ENCODE data around the gene GMDS.

Gene GMDS

GRCh38 chr6:1590580-1590979 is 654.8 kb downstream of the GMDS start:
- no peak overlapping the region for H3K27ac Mint-ChIP-seq
- no peak overlapping the region for H3K4me3 Mint-ChIP-seq
- no peaks in the 10 kb centered on the region for H3K4me1 Mint-ChIP-seq (ENCODE audit: low read depth)
- no peaks in the 10 kb centered on the region for H3K36me3 Mint-ChIP-seq (ENCODE audit: low read depth)
- no peaks in the 10 kb centered on the region for H3K9me3 Mint-ChIP-seq
- H3K27me3 Mint-ChIP-seq = peaks cover 41% of the 10 kb centered on the region

GRCh38 chr6:1589208-1589607 is 656.2 kb downstream of the GMDS start:
- Mint-ChIP-seq H3K4me1 (ENCODE audit: low read depth) (no peaks in the 10 kb centered on the region), H3K36me3 (ENCODE audit: low read depth) (no peaks in the 10 kb centered on the region), H3K27me3 (peaks cover 37% of the 10 kb centered on the region), H3K9me3 (no peaks in the 10 kb centered on the region), H3K4me3 (no peak overlapping the region), H3K27ac (no peak overlapping the region)

GRCh38 chr6:1587977-1588376 is 657.4 kb downstream of the GMDS start:
- Mint-ChIP-seq H3K36me3 (ENCODE audit: low read depth) (no peaks in the 10 kb centered on the region), H3K27ac (no peak overlapping the region), H3K4me3 (no peak overlapping the region), H3K4me1 (ENCODE audit: low read depth) (no peaks in the 10 kb centered on the region), H3K9me3 (no peaks in the 10 kb centered on the region), H3K27me3 (peaks cover 31% of the 10 kb centered on the region)

GRCh38 chr6:1587546-1587945 is 657.9 kb downstream of the GMDS start:
- no peak overlapping the region for H3K4me3 Mint-ChIP-seq
- H3K4me1 Mint-ChIP-seq (ENCODE audit: low read depth) = no peaks in the 10 kb centered on the region
- peaks cover 27% of the 10 kb centered on the region for H3K27me3 Mint-ChIP-seq
- no peaks in the 10 kb centered on the region for H3K9me3 Mint-ChIP-seq
- H3K27ac Mint-ChIP-seq = no peak overlapping the region
- H3K36me3 Mint-ChIP-seq (ENCODE audit: low read depth) = no peaks in the 10 kb centered on the region

GRCh38 chr6:1586861-1587450 is 658.4 kb downstream of the GMDS start:
- Mint-ChIP-seq H3K36me3 (ENCODE audit: low read depth) (no peaks in the 10 kb centered on the region), H3K27ac (no peak overlapping the region), H3K27me3 (peaks cover 24% of the 10 kb centered on the region), H3K4me1 (ENCODE audit: low read depth) (no peaks in the 10 kb centered on the region), H3K4me3 (no peak overlapping the region), H3K9me3 (no peaks in the 10 kb centered on the region)

- peaks cover 24% of the 10 kb centered on the region for H3K27me3 Mint-ChIP-seq
- H3K36me3 Mint-ChIP-seq (ENCODE audit: low read depth) = no peaks in the 10 kb centered on the region
- H3K4me3 Mint-ChIP-seq = no peak overlapping the region
- no peaks in the 10 kb centered on the region for H3K4me1 Mint-ChIP-seq (ENCODE audit: low read depth)
- no peak overlapping the region for H3K27ac Mint-ChIP-seq
- H3K9me3 Mint-ChIP-seq = no peaks in the 10 kb centered on the region
These were observed 659.1 kb downstream of the GMDS start for GRCh38 chr6:1586256-1586655.

- peaks cover 23% of the 10 kb centered on the region for H3K27me3 Mint-ChIP-seq
These were observed 659.7 kb downstream of the GMDS start for GRCh38 chr6:1585669-1586049.

GRCh38 chr6:1584996-1585668 is 660.3 kb downstream of the GMDS start:
- Mint-ChIP-seq H3K27ac (no peak overlapping the region), H3K4me3 (no peak overlapping the region), H3K9me3 (no peaks in the 10 kb centered on the region), H3K27me3 (peaks cover 18% of the 10 kb centered on the region), H3K36me3 (ENCODE audit: low read depth) (no peaks in the 10 kb centered on the region), H3K4me1 (ENCODE audit: low read depth) (no peaks in the 10 kb centered on the region)

More at GRCh38 chr6:1585669-1586049, 659.7 kb downstream of the GMDS start:
- H3K4me3 Mint-ChIP-seq = no peak overlapping the region
- no peaks in the 10 kb centered on the region for H3K4me1 Mint-ChIP-seq (ENCODE audit: low read depth)
- H3K9me3 Mint-ChIP-seq = no peaks in the 10 kb centered on the region
- no peak overlapping the region for H3K27ac Mint-ChIP-seq
- H3K36me3 Mint-ChIP-seq (ENCODE audit: low read depth) = no peaks in the 10 kb centered on the region

GRCh38 chr6:1584146-1584545 is 661.3 kb downstream of the GMDS start:
- no peaks in the 10 kb centered on the region for H3K36me3 Mint-ChIP-seq (ENCODE audit: low read depth)
- H3K4me1 Mint-ChIP-seq (ENCODE audit: low read depth) = no peaks in the 10 kb centered on the region
- H3K9me3 Mint-ChIP-seq = no peaks in the 10 kb centered on the region
- no peak overlapping the region for H3K4me3 Mint-ChIP-seq
- peaks cover 8% of the 10 kb centered on the region for H3K27me3 Mint-ChIP-seq
- no peak overlapping the region for H3K27ac Mint-ChIP-seq

- no peak overlapping the region for H3K4me3 Mint-ChIP-seq
- H3K27me3 Mint-ChIP-seq = peaks cover 3% of the 10 kb centered on the region
- H3K27ac Mint-ChIP-seq = no peak overlapping the region
- no peaks in the 10 kb centered on the region for H3K4me1 Mint-ChIP-seq (ENCODE audit: low read depth)
- H3K36me3 Mint-ChIP-seq (ENCODE audit: low read depth) = no peaks in the 10 kb centered on the region
- H3K9me3 Mint-ChIP-seq = no peaks in the 10 kb centered on the region
These were observed 664.0 kb downstream of the GMDS start for GRCh38 chr6:1581120-1581991.

GRCh38 chr6:1580585-1580984 is 664.8 kb downstream of the GMDS start:
- H3K4me3 Mint-ChIP-seq = no peak overlapping the region

GRCh38 chr6:1580109-1580508 is 665.3 kb downstream of the GMDS start:
- no peaks in the 10 kb centered on the region for H3K36me3 Mint-ChIP-seq (ENCODE audit: low read depth)
- no peak overlapping the region for H3K27ac Mint-ChIP-seq
- H3K27me3 Mint-ChIP-seq = peaks cover 3% of the 10 kb centered on the region
- H3K4me3 Mint-ChIP-seq = no peak overlapping the region
- H3K9me3 Mint-ChIP-seq = no peaks in the 10 kb centered on the region
- no peaks in the 10 kb centered on the region for H3K4me1 Mint-ChIP-seq (ENCODE audit: low read depth)

More at GRCh38 chr6:1580585-1580984, 664.8 kb downstream of the GMDS start:
- Mint-ChIP-seq H3K4me1 (ENCODE audit: low read depth) (no peaks in the 10 kb centered on the region), H3K36me3 (ENCODE audit: low read depth) (no peaks in the 10 kb centered on the region), H3K9me3 (no peaks in the 10 kb centered on the region), H3K27ac (no peak overlapping the region), H3K27me3 (peaks cover 3% of the 10 kb centered on the region)

GRCh38 chr6:1579096-1579495 is 666.3 kb downstream of the GMDS start:
- H3K4me3 Mint-ChIP-seq = no peak overlapping the region
- no peaks in the 10 kb centered on the region for H3K4me1 Mint-ChIP-seq (ENCODE audit: low read depth)
- H3K27ac Mint-ChIP-seq = no peak overlapping the region
- no peaks in the 10 kb centered on the region for H3K9me3 Mint-ChIP-seq
- H3K27me3 Mint-ChIP-seq = peaks cover 3% of the 10 kb centered on the region
- no peaks in the 10 kb centered on the region for H3K36me3 Mint-ChIP-seq (ENCODE audit: low read depth)

- Mint-ChIP-seq H3K27ac (no peak overlapping the region), H3K36me3 (ENCODE audit: low read depth) (no peaks in the 10 kb centered on the region), H3K27me3 (peaks cover 3% of the 10 kb centered on the region)
These were observed 667.3 kb downstream of the GMDS start for GRCh38 chr6:1577896-1578745.

More at GRCh38 chr6:1577896-1578745, 667.3 kb downstream of the GMDS start:
- no peak overlapping the region for H3K4me3 Mint-ChIP-seq
- H3K4me1 Mint-ChIP-seq (ENCODE audit: low read depth) = no peaks in the 10 kb centered on the region
- H3K9me3 Mint-ChIP-seq = no peaks in the 10 kb centered on the region

Measured in stimulated activated naive CD8-positive, alpha-beta T cell treated with anti-CD3 and anti-CD28 coated beads, Interleukin-15, Interleukin-2, amounts not matched to agents 100 ng/mL and 50 ng/mL, for 24 hours (primary cell).